IPS-15b (cell line): Measurements from ENCODE around the gene CDH15.
A peak's percentile ranks its signal among the peaks of the same experiment; 100 is the strongest.

Source experiments
- H3K27me3 ChIP-seq: one replicate; pipeline ENCODE4 v1.6.1; 2013; ENCODE audit warnings: low read length; ENCODE audit not compliant: control insufficient read depth, insufficient read depth
- H3K36me3 ChIP-seq: one replicate; pipeline ENCODE4 v1.6.1; 2013; ENCODE audit warnings: low read length; ENCODE audit not compliant: control insufficient read depth, insufficient read depth
- H3K4me1 ChIP-seq: one replicate; pipeline ENCODE4 v1.6.1; 2013; ENCODE audit warnings: mild to moderate bottlenecking, low read length; ENCODE audit not compliant: control insufficient read depth, insufficient read depth
- H3K4me3 ChIP-seq: one replicate; pipeline ENCODE4 v1.5.1; 2013; ENCODE audit warnings: low read depth, low read length
- H3K9ac ChIP-seq: one replicate; pipeline ENCODE4 v1.6.1; 2013; ENCODE audit warnings: low read depth, mild to moderate bottlenecking, low read length
- H3K9me3 ChIP-seq: one replicate; pipeline ENCODE4 v1.6.1; 2013; ENCODE audit warnings: mild to moderate bottlenecking, low read length; ENCODE audit not compliant: control insufficient read depth, insufficient read depth

Gene CDH15

GRCh38 chr16:89197033-89197632, 25.6 kb downstream of the CDH15 start:
- Histone ChIP-seq H3K27me3 (peaks cover 12% of the 10 kb centered on the region), H3K4me1 (no peaks in the 10 kb centered on the region), H3K9ac (no peak overlapping the region), H3K9me3 (no peaks in the 10 kb centered on the region), H3K36me3 (peaks cover 4% of the 10 kb centered on the region), H3K4me3 (no peak overlapping the region)

GRCh38 chr16:89197633-89198416, 26.3 kb downstream of the CDH15 start:
- Histone ChIP-seq H3K4me3 (no peak overlapping the region), H3K9me3 (no peaks in the 10 kb centered on the region), H3K9ac (no peak overlapping the region), H3K4me1 (no peaks in the 10 kb centered on the region), H3K27me3 (peaks cover 19% of the 10 kb centered on the region), H3K36me3 (peaks cover 4% of the 10 kb centered on the region)

- peaks cover 4% of the 10 kb centered on the region for H3K36me3 ChIP-seq
- no peak overlapping the region for H3K9ac ChIP-seq
- H3K27me3 ChIP-seq: peaks cover 27% of the 10 kb centered on the region
- H3K4me3 ChIP-seq: no peak overlapping the region
- H3K4me1 ChIP-seq: no peaks in the 10 kb centered on the region
- H3K9me3 ChIP-seq: no peaks in the 10 kb centered on the region
These were observed 27.1 kb downstream of the CDH15 start for GRCh38 chr16:89198417-89199240.

- Histone ChIP-seq H3K4me1 (no peaks in the 10 kb centered on the region), H3K27me3 (peaks cover 33% of the 10 kb centered on the region), H3K9ac (no peak overlapping the region), H3K9me3 (no peaks in the 10 kb centered on the region), H3K36me3 (peaks cover 4% of the 10 kb centered on the region), H3K4me3 (peak overlapping the region; percentile 52)
These were observed 27.9 kb downstream of the CDH15 start for GRCh38 chr16:89199241-89200123.

- peak within 1 kb of the TSS; percentile 56 for H3K4me3 ChIP-seq
- H3K4me1 ChIP-seq: no peaks in the 10 kb centered on the region
- peaks cover 4% of the 10 kb centered on the region for H3K36me3 ChIP-seq
- no peak within 1 kb of the TSS for H3K9ac ChIP-seq
- peaks cover 34% of the 10 kb centered on the region for H3K27me3 ChIP-seq
- H3K9me3 ChIP-seq: no peaks in the 10 kb centered on the region
These were observed 28.7 kb downstream of the CDH15 start, which contains the start of gene SLC22A31 for GRCh38 chr16:89200124-89200849. Gene SLC22A31 (minus strand): TSS chr16:89200537. CDS start chr16:89200501, 36 bp downstream.

GRCh38 chr16:89200850-89201411, 29.4 kb downstream of the CDH15 start:
- H3K4me1 ChIP-seq: no peaks in the 10 kb centered on the region
- H3K9me3 ChIP-seq: no peaks in the 10 kb centered on the region
- H3K9ac ChIP-seq: no peak overlapping the region
- peaks cover 4% of the 10 kb centered on the region for H3K36me3 ChIP-seq
- peak overlapping the region; percentile 56 for H3K4me3 ChIP-seq
- H3K27me3 ChIP-seq: peaks cover 34% of the 10 kb centered on the region

GRCh38 chr16:89201439-89202377, 30.2 kb downstream of the CDH15 start:
- peaks cover 34% of the 10 kb centered on the region for H3K27me3 ChIP-seq
- no peaks in the 10 kb centered on the region for H3K9me3 ChIP-seq
- H3K4me1 ChIP-seq: no peaks in the 10 kb centered on the region
- H3K4me3 ChIP-seq: peak overlapping the region; percentile 56
- H3K36me3 ChIP-seq: peaks cover 4% of the 10 kb centered on the region
- H3K9ac ChIP-seq: no peak overlapping the region

GRCh38 chr16:89202422-89203215, 31.1 kb downstream of the CDH15 start:
- H3K9me3 ChIP-seq: no peaks in the 10 kb centered on the region
- peaks cover 34% of the 10 kb centered on the region for H3K27me3 ChIP-seq
- H3K4me1 ChIP-seq: no peaks in the 10 kb centered on the region
- H3K9ac ChIP-seq: no peak overlapping the region
- peaks cover 4% of the 10 kb centered on the region for H3K36me3 ChIP-seq
- peak overlapping the region; percentile 33 for H3K4me3 ChIP-seq

- Histone ChIP-seq H3K36me3 (no peaks in the 10 kb centered on the region), H3K4me1 (no peaks in the 10 kb centered on the region), H3K9me3 (no peaks in the 10 kb centered on the region), H3K27me3 (peaks cover 16% of the 10 kb centered on the region), H3K4me3 (no peak overlapping the region), H3K9ac (no peak overlapping the region)
These were observed 36.4 kb downstream of the CDH15 start for GRCh38 chr16:89207993-89208392.
